Keratinocyte (primary cell): ENCODE data around the gene PCDH15. TPM values are rescaled to one million over a fixed set of nuclear protein-coding genes. Genes with fewer than 3 reads are reported as not detected.

Experiments used
- DNase-seq: peaks from one replicate; pipeline ENCODE4 v3.0.0-alpha.2; 2011; ENCODE audit warnings: low read depth, missing footprints, low spot score
- FAIRE-seq: peaks from 2 replicates; lab custom pipeline; 2011; peaks lifted over from hg19 to GRCh38; lab: Jason Lieb, UNC
- H2AFZ ChIP-seq: 2 replicates; pipeline ENCODE4 v1.6.0; 2012; ENCODE audit warnings: low read length, control low read depth, inconsistent platforms; ENCODE audit not compliant: control insufficient read depth
- H3K27ac ChIP-seq: 2 replicates; pipeline ENCODE4 v1.5.1; 2011; ENCODE audit warnings: low read length; ENCODE audit not compliant: control insufficient read depth, insufficient read depth
- H3K27me3 ChIP-seq: 3 replicates; pipeline ENCODE4 v1.6.0; 2011; ENCODE audit warnings: low read length; ENCODE audit not compliant: control insufficient read depth, insufficient read depth; ENCODE audit errors: extremely low read depth
- H3K36me3 ChIP-seq, 2 experiments: 2 replicates in 1 of 2; 3 replicates in 1 of 2; pipeline ENCODE4 v1.5.1; 2011; ENCODE audit warnings: low read length in 2 of 2, mild to moderate bottlenecking in 1 of 2; ENCODE audit not compliant: control insufficient read depth in 2 of 2, insufficient read depth in 2 of 2; ENCODE audit errors: extremely low read depth in 1 of 2
- H3K4me1 ChIP-seq: 3 replicates; pipeline ENCODE4 v1.5.1; 2011; ENCODE audit warnings: low read length; ENCODE audit not compliant: control insufficient read depth, insufficient read depth; ENCODE audit errors: extremely low read depth
- H3K4me2 ChIP-seq: 3 replicates; pipeline ENCODE4 v1.6.0; 2011; ENCODE audit warnings: low read depth, low read length; ENCODE audit not compliant: control insufficient read depth, insufficient read depth; ENCODE audit errors: extremely low read depth
- H3K4me3 ChIP-seq, 3 experiments: fragments of 200-600 bp in 1 of 3; sonication (generic) in 1 of 3; 2 replicates in 2 of 3; 3 replicates in 1 of 3; pipeline ENCODE4 v1.5.1; 2011 to 2016; ENCODE audit warnings: low read length in 3 of 3, mild to moderate bottlenecking in 3 of 3, control low read depth in 2 of 3, inconsistent platforms in 1 of 3, low read depth in 1 of 3, mixed read lengths in 1 of 3, mixed run types in 1 of 3, moderate library complexity in 1 of 3; ENCODE audit not compliant: control insufficient read depth in 2 of 3, insufficient read depth in 2 of 3; ENCODE audit errors: extremely low read depth in 1 of 3
- H3K79me2 ChIP-seq: 2 replicates; pipeline ENCODE4 v1.6.0; 2012; ENCODE audit warnings: low read length; ENCODE audit not compliant: control insufficient read depth, insufficient read depth
- H3K9ac ChIP-seq: 3 replicates; pipeline ENCODE4 v1.6.0; 2011; ENCODE audit warnings: low read length; ENCODE audit not compliant: control insufficient read depth, insufficient read depth; ENCODE audit errors: extremely low read depth
- H3K9me1 ChIP-seq: 3 replicates; pipeline ENCODE4 v1.6.0; 2011; ENCODE audit warnings: low read length; ENCODE audit not compliant: control insufficient read depth, insufficient read depth; ENCODE audit errors: extremely low read depth
- H3K9me3 ChIP-seq: 2 replicates; pipeline ENCODE4 v1.5.1; 2012; ENCODE audit warnings: low read depth, low read length; ENCODE audit not compliant: control insufficient read depth
- H4K20me1 ChIP-seq: 3 replicates; pipeline ENCODE4 v1.6.0; 2011; ENCODE audit warnings: low read length; ENCODE audit not compliant: control insufficient read depth, insufficient read depth; ENCODE audit errors: extremely low read depth
- CTCF ChIP-seq, 3 experiments: IDR thresholded peaks in 1 of 3; conservative IDR thresholded peaks in 1 of 3; optimal IDR thresholded peaks in 1 of 3; 2 replicates in 2 of 3; 3 replicates in 1 of 3; pipeline versions ENCODE3 to v1.5.1; 2011; ENCODE audit warnings: low read length in 3 of 3, mild to moderate bottlenecking in 3 of 3, moderate library complexity in 2 of 3, control low read depth in 1 of 3, inconsistent platforms in 1 of 3; ENCODE audit not compliant: insufficient read depth in 2 of 3; ENCODE audit errors: extremely low read depth in 1 of 3
- EZH2 ChIP-seq: IDR thresholded peaks from one replicate; pipeline ENCODE4 v1.6.1; 2012; ENCODE audit warnings: inconsistent platforms, mild to moderate bottlenecking, low read length, moderate library complexity
- dilution Hi-C: fragments of 300-500 bp; cut with MboI; formaldehyde crosslinking; loops from one replicate; pipeline ENCODE4 v1.7.0; 2020; ENCODE audit warnings: low sequenced_read_pairs; ENCODE audit not compliant: extremely low pct_ligation_motif_present
- polyA plus RNA-seq, 5 experiments: library from polyadenylated mRNA; depleted of rRNA in 3 of 5; stranded (reverse) in 3 of 5; stranded (forward) in 1 of 5; unstranded in 1 of 5; fragments of >200 nt; gene quantifications; 1 replicate in 1 of 5; 2 replicates in 3 of 5; 3 replicates in 1 of 5; pipeline versions ENCODE4 v1.2.1 to v1.2.3, GENCODE V29; 2011 to 2012; ENCODE audit warnings: missing spikeins in 2 of 5, low read depth in 1 of 5, low replicate concordance in 1 of 5

The PCDH15 gene
- polyA plus RNA-seq, 1 donor (not counting 4 experiments of a cell fraction or from before 2014, with no cell fraction given): not detected

GRCh38 chr10:54815583-54815982, 14.6 kb upstream of the PCDH15 start:
- no peak for DNase-seq
- dilution Hi-C loops: no loop called here
- no peak overlapping the region for H2AFZ ChIP-seq
- H3K4me3 ChIP-seq: no peak overlapping the region
- TF ChIP-seq CTCF (optimal IDR thresholded peaks at IDR 0.05 in 1 of 3, IDR thresholded peaks at IDR 0.05 in 1 of 3, conservative IDR thresholded peaks at IDR 0.05 in 1 of 3; ENCODE audit: extremely low read depth in 1 of 3, insufficient read depth in 2 of 3, low read length in 3 of 3) (no peak), EZH2 (no peak)
- H3K9me3 ChIP-seq: no peaks in the 10 kb centered on the region
- no peaks in the 10 kb centered on the region for H3K4me1 ChIP-seq
- no peak overlapping the region for H3K9ac ChIP-seq
- no peaks in the 10 kb centered on the region for H3K36me3 ChIP-seq
- no peaks in the 10 kb centered on the region for H4K20me1 ChIP-seq
- no peak overlapping the region for H3K27ac ChIP-seq
- no peaks in the 10 kb centered on the region for H3K79me2 ChIP-seq
- H3K4me2 ChIP-seq: no peak overlapping the region
- no peaks in the 10 kb centered on the region for H3K27me3 ChIP-seq
- FAIRE-seq: no peak
- no peaks in the 10 kb centered on the region for H3K9me1 ChIP-seq

GRCh38 chr10:54808186-54808935, 7.3 kb upstream of the PCDH15 start:
- Histone ChIP-seq H3K36me3 (no peaks in the 10 kb centered on the region), H3K27ac (no peak overlapping the region), H3K27me3 (no peaks in the 10 kb centered on the region), H3K9me3 (no peaks in the 10 kb centered on the region), H3K79me2 (no peaks in the 10 kb centered on the region), H2AFZ (no peak overlapping the region), H3K4me1 (no peaks in the 10 kb centered on the region), H3K4me2 (no peak overlapping the region), H3K4me3 (no peak overlapping the region), H4K20me1 (no peaks in the 10 kb centered on the region), H3K9ac (no peak overlapping the region), H3K9me1 (no peaks in the 10 kb centered on the region)
- DNase-seq (no peak), FAIRE-seq (no peak)
- TF ChIP-seq CTCF (optimal IDR thresholded peaks at IDR 0.05 in 1 of 3, IDR thresholded peaks at IDR 0.05 in 1 of 3, conservative IDR thresholded peaks at IDR 0.05 in 1 of 3; ENCODE audit: extremely low read depth in 1 of 3, insufficient read depth in 2 of 3, low read length in 3 of 3) (no peak), EZH2 (no peak)
- dilution Hi-C loops: no loop called here
